Karpas-422 (cell line): ENCODE data around the gene SLC16A3. TPM values are rescaled to one million over a fixed set of nuclear protein-coding genes. Genes with fewer than 3 reads are reported as not detected.

ENCODE experiments used
- DNase-seq: peaks from one replicate; pipeline ENCODE4 v3.0.0-alpha.2; 2015
- H2AFZ ChIP-seq: fragments of 200-600 bp; sonication (generic); 2 replicates; pipeline ENCODE4 v1.6.1; 2014; ENCODE audit warnings: antibody characterized with exemption, low read length, mixed read lengths
- H3K27ac ChIP-seq: fragments of 200-600 bp; sonication (generic); 2 replicates; pipeline ENCODE4 v1.5.1; 2014; ENCODE audit warnings: mild to moderate bottlenecking, low read length, moderate library complexity
- H3K27me3 ChIP-seq: fragments of 200-600 bp; sonication (generic); 2 replicates; pipeline ENCODE4 v1.6.1; 2014; ENCODE audit warnings: low read length, mixed read lengths
- H3K36me3 ChIP-seq: fragments of 200-600 bp; sonication (generic); 2 replicates; pipeline ENCODE4 v1.6.1; 2014; ENCODE audit warnings: low read length, mixed read lengths; ENCODE audit not compliant: insufficient read depth
- H3K4me1 ChIP-seq: fragments of 200-600 bp; sonication (generic); 2 replicates; pipeline ENCODE4 v1.6.1; 2014; ENCODE audit warnings: mild to moderate bottlenecking, low read length, mixed read lengths
- H3K4me2 ChIP-seq: fragments of 200-600 bp; sonication (generic); 2 replicates; pipeline ENCODE4 v1.6.1; 2014; ENCODE audit warnings: low read length, low read depth, mild to moderate bottlenecking; ENCODE audit not compliant: poor library complexity, severe bottlenecking
- H3K4me3 ChIP-seq: fragments of 200-600 bp; sonication (generic); 2 replicates; pipeline ENCODE4 v1.5.1; 2014; ENCODE audit warnings: mild to moderate bottlenecking, antibody characterized with exemption, low read length, mixed read lengths
- H3K79me2 ChIP-seq: fragments of 200-600 bp; sonication (generic); 2 replicates; pipeline ENCODE4 v1.6.1; 2014; ENCODE audit warnings: mild to moderate bottlenecking, low read length, mixed read lengths
- H3K9ac ChIP-seq: fragments of 200-600 bp; sonication (generic); 2 replicates; pipeline ENCODE4 v1.6.0; 2014; ENCODE audit warnings: low read length
- H3K9me2 ChIP-seq: fragments of 200-600 bp; sonication (generic), shearing (Covaris generic); replicated peaks from 2 replicates; pipeline ENCODE4 v1.6.0; 2014; ENCODE audit warnings: mild to moderate bottlenecking, low read length, moderate library complexity; ENCODE audit not compliant: insufficient read depth
- H3K9me3 ChIP-seq: fragments of 300-700, 200-600 bp; sonication (generic); 2 replicates; pipeline ENCODE4 v1.6.1; 2014; ENCODE audit warnings: low read length, mixed read lengths
- H4K20me1 ChIP-seq: fragments of 200-600 bp; sonication (generic); 2 replicates; pipeline ENCODE4 v1.6.1; 2014; ENCODE audit warnings: mild to moderate bottlenecking, antibody characterized with exemption, low read length, low read depth; ENCODE audit not compliant: insufficient read depth
- total RNA-seq: library from RNA; depleted of rRNA; stranded (reverse); fragments of >200 nt; shearing (Covaris generic); gene quantifications from 2 replicates; pipeline ENCODE4 v1.2.3, GENCODE V29; 2014; ENCODE audit warnings: low replicate concordance

Gene SLC16A3
- total RNA-seq, 1 experiment from 2014 or later: 0.67 TPM

DNA sequence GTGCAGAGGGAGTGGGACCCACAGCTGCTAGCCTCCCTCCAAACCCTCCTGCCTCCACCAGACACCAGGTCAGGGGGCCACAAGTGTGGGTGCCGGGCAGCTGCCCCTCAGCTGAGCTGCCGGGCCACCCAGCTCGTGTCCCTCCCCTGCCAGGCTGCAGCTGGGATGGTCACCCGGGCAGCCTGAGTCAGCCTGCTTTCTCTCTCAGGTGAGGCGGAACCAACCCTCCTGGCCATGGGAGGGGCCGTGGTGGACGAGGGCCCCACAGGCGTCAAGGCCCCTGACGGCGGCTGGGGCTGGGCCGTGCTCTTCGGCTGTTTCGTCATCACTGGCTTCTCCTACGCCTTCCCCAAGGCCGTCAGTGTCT lies 6.9 kb downstream of the SLC16A3 start:
- H2AFZ ChIP-seq: no peak overlapping the region
- peaks cover 12% of the 10 kb centered on the region for H3K4me1 ChIP-seq
- H3K9ac ChIP-seq: no peak overlapping the region
- H4K20me1 ChIP-seq: peaks cover 27% of the 10 kb centered on the region; the same call in 1 of the 2 replicates
- no peaks in the 10 kb centered on the region for H3K9me3 ChIP-seq
- H3K27ac ChIP-seq: no peak overlapping the region
- no peaks in the 10 kb centered on the region for H3K9me2 ChIP-seq
- no peak overlapping the region for H3K4me3 ChIP-seq
- no peak overlapping the region for H3K4me2 ChIP-seq
- no peaks in the 10 kb centered on the region for H3K36me3 ChIP-seq
- H3K27me3 ChIP-seq: no peaks in the 10 kb centered on the region
- H3K79me2 ChIP-seq: no peaks in the 10 kb centered on the region
- no peak for DNase-seq

- H4K20me1 ChIP-seq: peaks cover 27% of the 10 kb centered on the region; the same call in 1 of the 2 replicates
- no peaks in the 10 kb centered on the region for H3K9me2 ChIP-seq
- H3K79me2 ChIP-seq: no peaks in the 10 kb centered on the region
- H3K27me3 ChIP-seq: no peaks in the 10 kb centered on the region
- H2AFZ ChIP-seq: no peak overlapping the region
- peak; percentile 88 for DNase-seq
- no peak overlapping the region for H3K4me3 ChIP-seq
- H3K4me2 ChIP-seq: no peak overlapping the region
- no peak overlapping the region for H3K9ac ChIP-seq
- no peaks in the 10 kb centered on the region for H3K36me3 ChIP-seq
- peaks cover 12% of the 10 kb centered on the region for H3K4me1 ChIP-seq
- H3K9me3 ChIP-seq: no peaks in the 10 kb centered on the region
- no peak overlapping the region for H3K27ac ChIP-seq
These were observed 7.5 kb downstream of the SLC16A3 start for GRCh38 chr17:82236142-82236971.

DNA sequence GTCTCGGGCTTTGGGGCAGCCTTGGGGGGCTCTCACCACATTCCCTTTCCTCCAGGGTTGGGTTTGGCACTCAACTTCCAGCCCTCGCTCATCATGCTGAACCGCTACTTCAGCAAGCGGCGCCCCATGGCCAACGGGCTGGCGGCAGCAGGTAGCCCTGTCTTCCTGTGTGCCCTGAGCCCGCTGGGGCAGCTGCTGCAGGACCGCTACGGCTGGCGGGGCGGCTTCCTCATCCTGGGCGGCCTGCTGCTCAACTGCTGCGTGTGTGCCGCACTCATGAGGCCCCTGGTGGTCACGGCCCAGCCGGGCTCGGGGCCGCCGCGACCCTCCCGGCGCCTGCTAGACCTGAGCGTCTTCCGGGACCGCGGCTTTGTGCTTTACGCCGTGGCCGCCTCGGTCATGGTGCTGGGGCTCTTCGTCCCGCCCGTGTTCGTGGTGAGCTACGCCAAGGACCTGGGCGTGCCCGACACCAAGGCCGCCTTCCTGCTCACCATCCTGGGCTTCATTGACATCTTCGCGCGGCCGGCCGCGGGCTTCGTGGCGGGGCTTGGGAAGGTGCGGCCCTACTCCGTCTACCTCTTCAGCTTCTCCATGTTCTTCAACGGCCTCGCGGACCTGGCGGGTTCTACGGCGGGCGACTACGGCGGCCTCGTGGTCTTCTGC lies 8.4 kb downstream of the SLC16A3 start:
- Histone ChIP-seq H3K27ac (no peak overlapping the region), H3K9me3 (no peaks in the 10 kb centered on the region), H3K4me1 (peaks cover 12% of the 10 kb centered on the region)

GRCh38 chr17:82237746-82238471 lies 9.1 kb downstream of the SLC16A3 start:
- H4K20me1 ChIP-seq: peaks cover 33% of the 10 kb centered on the region; the same call in 1 of the 2 replicates
- no peak for DNase-seq
- no peak overlapping the region for H3K4me2 ChIP-seq
- no peaks in the 10 kb centered on the region for H3K36me3 ChIP-seq
- no peak overlapping the region for H3K4me3 ChIP-seq
- no peaks in the 10 kb centered on the region for H3K27me3 ChIP-seq
- no peaks in the 10 kb centered on the region for H3K9me2 ChIP-seq
- no peaks in the 10 kb centered on the region for H3K79me2 ChIP-seq
- no peaks in the 10 kb centered on the region for H3K9me3 ChIP-seq
- no peak overlapping the region for H3K27ac ChIP-seq
- H2AFZ ChIP-seq: no peak overlapping the region
- H3K9ac ChIP-seq: no peak overlapping the region
- peaks cover 12% of the 10 kb centered on the region for H3K4me1 ChIP-seq

More for the DNA sequence above, 8.4 kb downstream of the SLC16A3 start:
- H3K9me2 ChIP-seq: no peaks in the 10 kb centered on the region
- no peaks in the 10 kb centered on the region for H3K36me3 ChIP-seq
- peaks cover 29% of the 10 kb centered on the region; the same call in 1 of the 2 replicates for H4K20me1 ChIP-seq
- H3K27me3 ChIP-seq: no peaks in the 10 kb centered on the region
- H3K9ac ChIP-seq: no peak overlapping the region
- no peak overlapping the region for H3K4me3 ChIP-seq
- no peaks in the 10 kb centered on the region for H3K79me2 ChIP-seq
- no peak overlapping the region for H3K4me2 ChIP-seq
- no peak overlapping the region for H2AFZ ChIP-seq
- DNase-seq: no peak

DNA sequence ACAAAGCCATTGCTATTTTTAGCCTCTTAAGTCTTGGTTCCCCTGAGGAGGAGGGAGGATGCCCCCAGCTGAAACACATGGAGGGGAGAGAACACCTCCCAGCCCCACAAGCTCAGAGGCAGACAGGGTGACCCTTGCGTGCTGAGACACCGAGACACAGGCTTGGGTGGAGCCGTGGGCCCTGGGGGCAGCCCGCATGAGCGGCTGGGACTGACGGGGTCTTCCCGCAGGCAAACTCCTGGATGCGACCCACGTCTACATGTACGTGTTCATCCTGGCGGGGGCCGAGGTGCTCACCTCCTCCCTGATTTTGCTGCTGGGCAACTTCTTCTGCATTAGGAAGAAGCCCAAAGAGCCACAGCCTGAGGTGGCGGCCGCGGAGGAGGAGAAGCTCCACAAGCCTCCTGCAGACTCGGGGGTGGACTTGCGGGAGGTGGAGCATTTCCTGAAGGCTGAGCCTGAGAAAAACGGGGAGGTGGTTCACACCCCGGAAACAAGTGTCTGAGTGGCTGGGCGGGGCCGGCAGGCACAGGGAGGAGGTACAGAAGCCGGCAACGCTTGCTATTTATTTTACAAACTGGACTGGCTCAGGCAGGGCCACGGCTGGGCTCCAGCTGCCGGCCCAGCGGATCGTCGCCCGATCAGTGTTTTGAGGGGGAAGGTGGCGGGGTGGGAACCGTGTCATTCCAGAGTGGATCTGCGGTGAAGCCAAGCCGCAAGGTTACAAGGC lies 9.8 kb downstream of the SLC16A3 start:
- Histone ChIP-seq H3K27me3 (no peaks in the 10 kb centered on the region), H3K9me2 (no peaks in the 10 kb centered on the region), H3K9me3 (no peaks in the 10 kb centered on the region), H3K36me3 (no peaks in the 10 kb centered on the region), H3K27ac (no peak overlapping the region), H3K4me1 (peaks cover 12% of the 10 kb centered on the region), H3K4me2 (no peak overlapping the region), H4K20me1 (peaks cover 33% of the 10 kb centered on the region; the same call in 1 of the 2 replicates), H3K79me2 (no peaks in the 10 kb centered on the region), H3K9ac (no peak overlapping the region), H2AFZ (no peak overlapping the region), H3K4me3 (no peak overlapping the region)
- DNase-seq: no peak

DNA sequence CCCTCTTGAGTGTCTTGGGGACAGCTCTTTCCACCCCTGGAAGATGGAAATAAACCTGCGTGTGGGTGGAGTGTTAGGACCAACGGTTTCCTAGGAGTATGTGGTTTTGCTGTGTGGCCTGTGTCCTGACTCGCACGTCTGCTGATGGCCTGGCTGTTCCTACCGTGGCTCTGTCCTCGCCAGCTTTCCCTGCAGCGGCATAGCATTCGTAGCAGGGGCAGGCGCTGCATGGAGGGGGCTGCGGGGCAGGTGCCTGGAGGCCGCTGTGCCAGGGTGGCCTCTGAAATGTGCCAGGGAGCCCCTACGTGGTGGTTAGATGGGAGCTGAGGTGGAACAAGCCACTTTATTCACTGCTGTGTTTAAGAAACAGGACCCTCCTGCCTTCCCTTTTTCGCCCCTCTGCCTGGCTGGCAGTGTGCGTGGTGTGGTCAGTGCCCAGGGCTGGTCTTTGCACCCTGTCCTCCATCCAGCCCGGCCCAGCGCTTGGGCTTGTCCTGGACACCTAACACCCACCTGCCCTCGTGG lies 10.6 kb downstream of the SLC16A3 start:
- Histone ChIP-seq H3K4me3 (no peak overlapping the region), H3K36me3 (0 out of 2 replicates have a peak, but pooled peaks cover 4% of the 10 kb centered on the region), H3K9me2 (no peaks in the 10 kb centered on the region), H3K4me2 (no peak overlapping the region), H3K79me2 (no peaks in the 10 kb centered on the region), H4K20me1 (peaks cover 35% of the 10 kb centered on the region; the same call in 1 of the 2 replicates), H2AFZ (no peak overlapping the region), H3K4me1 (peaks cover 7% of the 10 kb centered on the region), H3K9ac (no peak overlapping the region), H3K27me3 (no peaks in the 10 kb centered on the region), H3K27ac (no peak overlapping the region), H3K9me3 (no peaks in the 10 kb centered on the region)
- DNase-seq: no peak

DNA sequence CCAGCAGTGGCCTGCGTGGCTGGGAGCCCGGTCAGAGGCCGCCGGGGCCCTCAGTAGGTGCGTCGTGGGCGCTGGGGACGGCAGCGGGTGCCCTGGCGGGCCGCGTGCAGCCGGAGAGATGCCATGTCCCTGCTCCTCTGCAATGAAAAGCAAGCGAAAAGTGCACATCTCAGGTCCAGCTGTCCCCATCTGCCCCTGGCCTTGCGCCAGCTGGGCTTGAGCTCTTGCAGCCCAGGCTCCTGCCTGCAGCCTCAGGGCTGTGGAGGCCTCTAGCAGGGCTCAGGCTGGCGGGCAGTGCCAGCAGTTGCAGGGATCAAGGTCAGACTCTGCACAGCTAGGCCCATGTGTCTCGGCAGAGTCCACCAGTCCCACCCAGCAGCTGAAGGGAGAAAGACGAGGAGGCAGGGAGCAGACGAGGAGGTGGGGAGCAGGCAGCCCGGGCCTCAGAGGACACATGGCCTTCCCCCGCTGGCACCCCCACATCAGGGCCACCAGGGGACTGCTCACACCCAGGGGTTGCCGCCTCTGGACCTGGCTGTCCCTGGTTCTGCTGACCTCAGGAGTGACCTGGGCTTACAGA lies 11.2 kb downstream of the SLC16A3 start:
- peaks cover 1% of the 10 kb centered on the region; the same call in 1 of the 2 replicates for H3K4me1 ChIP-seq
- H3K9ac ChIP-seq: no peak overlapping the region
- no peaks in the 10 kb centered on the region for H3K9me2 ChIP-seq
- H3K9me3 ChIP-seq: no peaks in the 10 kb centered on the region
- no peak for DNase-seq
- no peak overlapping the region for H3K4me2 ChIP-seq
- H3K36me3 ChIP-seq: 0 out of 2 replicates have a peak, but pooled peaks cover 4% of the 10 kb centered on the region
- no peaks in the 10 kb centered on the region for H3K27me3 ChIP-seq
- H3K79me2 ChIP-seq: no peaks in the 10 kb centered on the region
- H2AFZ ChIP-seq: no peak overlapping the region
- no peak overlapping the region for H3K4me3 ChIP-seq
- peaks cover 37% of the 10 kb centered on the region; the same call in 1 of the 2 replicates for H4K20me1 ChIP-seq
- H3K27ac ChIP-seq: no peak overlapping the region
